ENCODE data around the gene SPG7.

DNA sequence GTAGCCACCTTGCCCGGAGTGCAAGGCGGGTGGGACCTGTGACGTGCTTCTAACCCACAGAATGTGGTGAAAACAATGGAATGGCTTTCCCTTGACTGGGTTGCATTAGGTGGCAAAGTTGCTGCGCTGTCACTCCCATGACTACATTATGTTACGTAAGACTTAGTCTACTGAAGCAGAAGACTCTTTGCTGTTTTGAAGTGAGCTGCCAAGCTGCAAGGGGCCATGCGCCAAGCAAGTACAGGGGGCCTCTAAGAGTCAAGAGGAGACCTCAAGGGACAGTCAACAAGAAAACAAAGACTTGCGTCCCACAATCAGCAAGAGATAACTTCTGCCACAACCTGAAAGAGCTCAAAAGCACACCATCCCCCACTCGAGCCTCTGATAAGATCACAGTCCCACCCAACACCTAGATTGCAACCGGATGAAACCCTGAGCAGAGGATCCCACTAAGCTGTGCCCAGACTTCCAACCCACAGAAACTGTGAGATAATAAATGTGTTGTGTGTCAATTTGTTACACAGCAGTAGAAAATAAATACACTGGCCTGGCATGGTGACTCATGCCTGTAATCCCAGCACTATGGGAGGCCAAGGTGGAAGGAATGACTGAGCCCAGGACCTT, 34.3 kb upstream of the SPG7 start:
- TF ChIP-seq, protein P1, sequence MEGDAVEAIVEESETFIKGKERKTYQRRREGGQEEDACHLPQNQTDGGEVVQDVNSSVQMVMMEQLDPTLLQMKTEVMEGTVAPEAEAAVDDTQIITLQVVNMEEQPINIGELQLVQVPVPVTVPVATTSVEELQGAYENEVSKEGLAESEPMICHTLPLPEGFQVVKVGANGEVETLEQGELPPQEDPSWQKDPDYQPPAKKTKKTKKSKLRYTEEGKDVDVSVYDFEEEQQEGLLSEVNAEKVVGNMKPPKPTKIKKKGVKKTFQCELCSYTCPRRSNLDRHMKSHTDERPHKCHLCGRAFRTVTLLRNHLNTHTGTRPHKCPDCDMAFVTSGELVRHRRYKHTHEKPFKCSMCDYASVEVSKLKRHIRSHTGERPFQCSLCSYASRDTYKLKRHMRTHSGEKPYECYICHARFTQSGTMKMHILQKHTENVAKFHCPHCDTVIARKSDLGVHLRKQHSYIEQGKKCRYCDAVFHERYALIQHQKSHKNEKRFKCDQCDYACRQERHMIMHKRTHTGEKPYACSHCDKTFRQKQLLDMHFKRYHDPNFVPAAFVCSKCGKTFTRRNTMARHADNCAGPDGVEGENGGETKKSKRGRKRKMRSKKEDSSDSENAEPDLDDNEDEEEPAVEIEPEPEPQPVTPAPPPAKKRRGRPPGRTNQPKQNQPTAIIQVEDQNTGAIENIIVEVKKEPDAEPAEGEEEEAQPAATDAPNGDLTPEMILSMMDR (conservative IDR thresholded peaks at IDR 0.05 in 1 of 2, IDR thresholded peaks at IDR 0.05 in 1 of 2; ENCODE audit: extremely low read depth in 1 of 2, insufficient read depth in 1 of 2, low read depth in 1 of 2, low read length in 2 of 2) = no peak
- TF ChIP-seq EZH2 (IDR thresholded peaks at IDR 0.05; ENCODE audit: borderline replicate concordance, low read length) = no peak

Data from mammary epithelial cell (primary cell).